Motor neuron (in vitro differentiated cells): Measurements from ENCODE around the gene ZAP70. TPM values are rescaled to one million over a fixed set of nuclear protein-coding genes. Genes with fewer than 3 reads are reported as not detected.

Experiments used
- ATAC-seq, 8 experiments: fragments of 200-7000 bp; cut with Tn5 transposase; replicated peaks in 6 of 8; 2 replicates each; pipeline ENCODE4 v1.8.0; 2021; ENCODE audit warnings: mild to moderate bottlenecking in 8 of 8, moderate library complexity in 8 of 8
- H3K27ac ChIP-seq, 2 donors: fragments of 250-450 bp; sonication (Bioruptor Pico); 2 replicates each; pipeline ENCODE4 v1.9.0; 2021; ENCODE audit warnings: antibody characterized with exemption in 2 of 2, mild to moderate bottlenecking in 2 of 2, moderate library complexity in 1 of 2
- H3K4me1 ChIP-seq, 2 donors: fragments of 250-450 bp; sonication (Bioruptor Pico); replicated peaks in 1 of 2; 2 replicates each; pipeline ENCODE4 v1.6.1; 2021; ENCODE audit warnings: antibody characterized with exemption in 2 of 2, mild to moderate bottlenecking in 2 of 2, moderate library complexity in 1 of 2
- H3K4me3 ChIP-seq, 5 donors: fragments of 250-450 bp; sonication (Bioruptor Pico); 2 replicates each; pipeline ENCODE4 v1.9.0; 2021; ENCODE audit warnings: antibody characterized with exemption in 5 of 5, mild to moderate bottlenecking in 5 of 5, moderate library complexity in 4 of 5
- WGBS, 10 experiments: fragments of 450-650 bp; shearing (Covaris generic); methylation state at CpG; one replicate each; pipeline ENCODE4 v1.0.0; 2022; 5-methylcytosine and 5-hydroxymethylcytosine counted together
- in situ Hi-C, 9 experiments: fragments of 400-800 bp; cut with MboI; loops; one replicate each; pipeline ENCODE4 v1.15.0; 2021; ENCODE audit warnings: low sequenced_read_pairs in 9 of 9, low pct_unique_long_range_greater_than_20kb in 2 of 9; ENCODE audit not compliant: unreplicated experiment in 9 of 9
- total RNA-seq, 8 experiments: library from RNA; unstranded; fragments of 300-600 nt; gene quantifications; 2 replicates each; pipeline versions ENCODE4 v1.2.3 to v1.2.4, GENCODE V29; 2022

Gene ZAP70
- total RNA-seq, 8 experiments from 2014 or later: 0.21 to 2.2 (median 0.61) TPM

DNA sequence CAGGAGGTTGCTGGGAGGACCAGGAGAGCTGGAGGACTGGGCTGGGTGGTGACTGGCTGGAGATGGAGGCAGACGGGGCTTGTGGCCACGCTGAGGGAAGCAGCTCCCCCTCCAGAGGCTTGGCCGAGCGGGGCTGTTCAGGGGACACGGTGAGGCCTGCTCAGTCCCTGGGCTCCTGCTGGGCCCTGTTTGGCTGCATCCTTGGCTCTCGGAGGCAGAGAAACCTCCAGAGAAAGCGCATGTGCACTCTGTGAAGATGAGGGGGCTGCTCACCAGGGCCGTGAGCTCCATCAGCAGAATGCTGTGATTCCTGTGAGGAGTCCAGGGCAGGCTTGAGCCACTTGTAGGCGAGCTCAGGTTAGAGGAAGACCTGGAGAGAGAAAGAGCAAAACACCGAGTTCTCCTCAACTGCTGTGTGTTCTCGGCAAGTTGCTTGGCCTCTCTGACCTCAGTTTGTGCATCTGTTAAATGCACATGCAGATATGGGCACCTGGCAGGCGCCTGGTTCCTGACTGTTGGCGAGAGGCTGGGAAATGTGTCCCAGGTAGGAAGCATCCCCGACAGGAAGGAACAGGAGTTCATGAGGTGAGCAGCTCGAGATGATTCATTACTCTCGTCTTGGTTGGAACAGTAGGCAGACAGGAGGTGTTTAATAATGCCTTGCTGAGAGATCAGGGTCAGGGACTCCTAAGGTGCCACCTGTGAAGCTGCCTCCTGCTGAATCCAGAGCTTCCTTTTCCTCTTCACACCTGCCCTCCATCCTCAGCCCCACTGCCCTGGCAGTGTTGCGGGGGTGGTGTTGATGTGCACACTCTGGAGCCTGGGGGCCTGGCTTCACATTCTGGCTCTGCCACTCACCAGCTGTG lies 941 bp downstream of the ZAP70 start:
- no peak overlapping the region for H3K27ac ChIP-seq
- WGBS, 10 experiments: 56 to 100% (median 83%) methylated on average over 1 to 5 of the region's 17 CpGs; no CpG with 5 or more reads in 3 of the 10 experiments
- ATAC-seq: no peak
- H3K4me3 ChIP-seq: no peak overlapping the region
- H3K4me1 ChIP-seq: no peaks in the 10 kb centered on the region
- in situ Hi-C loops: no loop called here

DNA sequence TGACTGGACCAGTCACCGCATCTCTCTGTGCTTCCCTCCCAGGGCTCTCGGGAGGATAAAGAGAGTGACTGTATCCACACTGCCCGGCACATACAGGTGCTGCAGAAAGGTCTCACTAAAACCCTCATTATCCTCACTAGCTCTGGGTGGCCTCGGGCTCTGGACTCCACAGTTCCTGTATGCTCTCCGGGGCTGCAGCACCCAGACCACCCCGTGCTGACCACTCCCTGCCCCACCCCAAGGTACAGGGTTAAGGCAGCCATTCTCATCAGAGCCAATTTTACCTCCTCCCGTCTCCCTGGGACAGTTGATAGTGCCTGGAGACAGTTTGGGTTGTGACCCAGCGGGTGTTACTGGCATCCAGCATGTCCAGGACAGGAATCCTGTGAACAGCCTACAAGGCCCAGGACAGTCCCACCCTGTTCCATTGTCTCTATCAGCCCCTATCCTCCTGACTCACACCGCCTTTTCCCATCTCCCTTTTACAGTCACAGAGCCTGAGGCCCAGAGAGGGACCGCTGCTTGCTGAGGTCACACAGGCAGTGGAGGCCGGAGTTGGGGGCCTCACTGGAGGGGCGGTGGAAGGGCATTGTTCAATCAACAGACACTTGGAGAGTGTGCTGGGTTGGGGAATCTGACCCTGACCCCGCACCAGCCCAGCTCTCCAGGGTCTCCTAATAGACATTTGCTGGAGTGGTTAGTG lies 1.7 kb downstream of the ZAP70 start:
- no peak overlapping the region for H3K27ac ChIP-seq
- peak in 1 of 8 experiments; percentile 40 for ATAC-seq
- 43 to 93% (median 84%) methylated on average over 2 to 8 of the region's 13 CpGs; no CpG with 5 or more reads in 4 of the 10 experiments for WGBS, 10 experiments
- in situ Hi-C loops: no loop called here
- no peak overlapping the region for H3K4me3 ChIP-seq
- H3K4me1 ChIP-seq: no peaks in the 10 kb centered on the region

DNA sequence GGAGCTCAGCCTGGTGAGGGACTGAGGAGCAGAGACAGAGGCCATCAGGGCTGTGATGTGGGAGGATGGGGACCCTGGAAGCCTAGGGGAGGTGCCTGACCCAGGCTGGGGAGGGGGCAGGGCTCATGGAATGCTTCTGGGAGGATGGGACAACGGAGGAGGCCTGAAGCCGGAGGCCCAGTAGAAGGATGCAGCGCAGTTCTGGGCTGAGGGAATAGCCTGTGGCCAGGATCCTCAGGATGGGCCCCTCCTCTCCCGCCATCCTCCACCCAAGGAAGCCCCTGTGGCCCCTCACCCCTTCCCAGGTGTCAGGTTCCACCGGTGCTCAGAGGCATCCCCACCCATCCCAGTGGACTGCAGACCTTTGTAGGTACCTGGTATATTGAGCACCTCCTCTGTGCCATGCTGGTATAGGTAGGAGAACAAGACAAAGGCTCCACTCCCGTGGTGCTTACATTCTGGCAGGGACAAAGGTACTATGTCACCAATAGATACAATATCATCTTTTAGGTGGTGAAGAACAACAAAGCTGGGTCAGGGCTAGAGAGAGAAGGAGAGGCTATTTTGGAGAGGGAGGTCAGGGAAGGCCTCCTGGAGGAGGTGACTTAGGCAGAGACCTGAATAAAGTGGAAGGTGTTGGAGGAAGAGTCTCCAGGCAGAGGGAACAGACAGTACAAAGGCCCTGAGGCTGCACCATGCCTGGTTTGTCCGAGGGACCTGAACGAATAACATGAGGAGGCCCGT lies 2.7 kb downstream of the ZAP70 start:
- peaks cover 2 to 7% of the 10 kb centered on the region in 2 donors for H3K4me1 ChIP-seq
- no peak overlapping the region for H3K27ac ChIP-seq
- in situ Hi-C loops: no loop called here
- WGBS, 10 experiments: 50 to 100% methylated on average over 1 of the region's 9 CpGs; no CpG with 5 or more reads in 8 of the 10 experiments
- ATAC-seq: no peak
- H3K4me3 ChIP-seq: no peak overlapping the region

DNA sequence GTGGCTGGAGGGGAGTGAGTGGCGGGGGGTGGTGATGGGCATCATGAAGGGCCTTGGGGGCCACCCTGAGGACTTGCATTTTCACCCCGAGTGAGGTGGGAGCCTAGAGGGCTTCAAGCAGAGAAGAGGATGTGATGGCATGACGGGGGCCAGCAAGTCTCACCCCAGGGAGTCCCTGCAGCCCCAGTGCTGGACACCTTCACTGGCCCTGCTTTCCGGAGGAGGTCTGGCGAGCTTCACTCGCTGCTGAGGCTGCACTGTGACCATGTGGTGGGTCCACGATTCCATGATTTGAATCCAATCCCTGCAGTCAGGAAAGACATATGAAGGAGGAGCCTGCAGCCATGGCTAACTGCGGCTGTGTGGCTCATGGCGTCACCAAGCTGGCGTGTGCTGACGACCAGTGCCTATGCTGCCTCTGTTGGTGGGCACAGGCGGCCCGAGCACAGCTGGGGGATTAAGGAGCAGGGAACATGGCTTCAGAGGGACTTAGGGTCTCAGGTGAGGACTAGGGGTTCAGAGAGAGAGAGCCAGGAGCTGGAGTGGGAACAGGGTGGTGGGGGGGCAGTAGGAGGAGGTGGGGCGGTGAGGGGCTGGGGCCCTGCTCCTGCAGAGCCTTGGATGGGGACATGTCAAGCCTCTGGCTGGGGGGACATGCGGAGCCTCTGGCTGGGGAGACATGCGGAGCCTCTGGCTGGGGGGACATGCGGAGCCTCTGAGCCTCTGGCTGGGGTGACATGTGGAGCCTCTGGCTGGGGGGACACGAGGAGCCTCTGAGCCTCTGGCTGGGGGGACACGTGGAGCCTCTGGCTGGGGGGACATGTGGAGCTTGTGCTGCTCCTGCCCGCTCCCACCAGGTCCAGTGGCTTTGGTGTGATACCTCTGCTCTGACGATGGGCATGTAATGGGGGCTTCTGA lies 3.6 kb downstream of the ZAP70 start:
- Histone ChIP-seq H3K4me3 (no peak overlapping the region), H3K4me1 (peaks cover 2 to 7% of the 10 kb centered on the region in 2 donors), H3K27ac (no peak overlapping the region)
- no peak for ATAC-seq
- in situ Hi-C loops: no loop called here
- 0 to 100% (median 80%) methylated on average over 1 to 3 of the region's 21 CpGs; no CpG with 5 or more reads in 5 of the 10 experiments for WGBS, 10 experiments

DNA sequence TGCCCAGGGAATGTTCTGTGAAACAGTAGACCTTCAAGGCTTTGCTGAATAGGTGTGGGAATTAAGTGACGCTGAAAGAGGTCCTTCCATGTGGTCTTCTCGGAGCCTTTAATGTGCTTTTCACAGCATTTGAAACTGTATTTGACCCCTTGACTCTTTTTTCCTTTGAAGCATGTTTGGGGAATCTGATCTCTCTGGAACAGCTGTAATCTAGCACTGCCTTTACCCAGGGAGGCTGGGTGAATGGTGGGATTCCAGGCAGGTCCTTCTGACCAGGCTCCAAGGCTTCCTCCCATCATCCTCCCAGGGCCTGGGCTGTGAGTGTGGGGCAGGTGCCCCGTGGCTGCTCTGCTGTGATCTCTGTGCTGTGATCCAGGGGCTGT lies 4.2 kb downstream of the ZAP70 start:
- no peak for ATAC-seq
- H3K4me1 ChIP-seq: peaks cover 2 to 7% of the 10 kb centered on the region in 2 donors
- in situ Hi-C loops: no loop called here
- H3K4me3 ChIP-seq: no peak overlapping the region
- 87 to 100% (median 100%) methylated on average over 1 to 2 of the region's 3 CpGs; no CpG with 5 or more reads in 7 of the 10 experiments for WGBS, 10 experiments
- no peak overlapping the region for H3K27ac ChIP-seq

DNA sequence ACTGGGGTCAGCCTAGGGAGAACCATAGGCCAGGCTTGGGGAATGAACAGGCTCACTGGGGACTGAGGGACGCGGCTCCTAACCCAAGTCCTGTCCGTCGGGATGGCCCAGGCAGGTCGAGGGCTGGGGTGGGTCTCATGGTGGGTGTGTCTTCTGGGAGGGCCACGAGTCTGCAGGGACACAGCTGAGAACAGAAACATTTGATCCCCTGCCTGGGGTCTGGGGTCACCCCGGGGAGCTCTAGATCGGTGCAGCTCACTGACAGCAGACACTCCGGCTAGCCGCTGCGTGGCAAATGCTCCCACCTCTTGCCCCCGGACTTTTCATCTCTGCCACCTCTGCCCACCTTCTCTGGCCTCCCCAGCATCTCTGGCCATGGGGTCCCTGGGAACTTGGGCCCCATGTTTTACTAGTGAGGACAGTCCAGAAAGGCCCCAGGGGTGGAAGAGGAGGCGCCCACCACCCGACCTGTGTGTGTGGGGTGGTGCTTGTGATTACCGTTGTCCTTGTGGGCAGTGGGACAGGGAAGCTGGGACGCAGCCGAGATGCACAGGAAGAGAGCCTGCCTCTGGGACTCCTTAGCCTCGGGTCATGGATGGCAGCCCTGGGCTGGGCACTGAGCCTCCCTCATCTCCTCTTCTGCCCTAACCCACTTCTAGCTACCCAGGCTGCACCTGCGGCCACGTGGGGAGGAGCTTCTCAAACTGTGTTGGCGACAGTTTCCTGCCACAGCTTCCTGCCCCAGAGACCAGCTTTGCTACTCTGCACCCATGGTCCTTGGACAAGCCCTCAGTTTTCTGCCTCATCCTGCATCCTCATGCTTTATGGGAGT lies 4.9 kb downstream of the ZAP70 start:
- H3K4me3 ChIP-seq: no peak overlapping the region
- peaks cover 2 to 7% of the 10 kb centered on the region in 2 donors for H3K4me1 ChIP-seq
- no peak overlapping the region for H3K27ac ChIP-seq
- 33 to 100% (median 85%) methylated on average over 1 to 10 of the region's 21 CpGs; no CpG with 5 or more reads in 5 of the 10 experiments for WGBS, 10 experiments
- no peak for ATAC-seq
- in situ Hi-C loops: no loop called here

DNA sequence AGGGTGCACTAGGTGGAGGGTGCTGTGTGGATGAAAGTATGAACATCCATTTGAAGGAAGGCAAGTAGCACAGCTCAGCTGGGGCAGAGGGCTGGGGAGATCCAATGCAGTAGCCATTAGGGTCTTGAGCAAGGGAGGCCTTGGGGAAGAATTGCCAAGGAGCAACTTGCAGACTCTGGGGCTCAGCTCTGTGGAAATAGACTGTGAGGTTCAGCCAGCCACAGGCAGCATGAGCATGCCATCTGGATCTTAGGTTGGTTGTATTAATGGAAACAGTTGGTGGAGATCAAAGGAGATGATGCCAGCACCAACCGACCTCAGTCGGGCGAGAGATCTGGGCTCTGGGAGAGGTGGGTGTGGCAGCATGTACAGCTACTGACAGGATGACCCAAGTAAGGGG lies 5.6 kb downstream of the ZAP70 start:
- ATAC-seq: no peak
- Histone ChIP-seq H3K4me1 (peaks cover 2 to 7% of the 10 kb centered on the region in 2 donors), H3K4me3 (no peak overlapping the region), H3K27ac (no peak overlapping the region)
- in situ Hi-C loops: no loop called here
- WGBS, 10 experiments: 60 to 80% methylated on average over 1 of the region's 3 CpGs; no CpG with 5 or more reads in 8 of the 10 experiments

DNA sequence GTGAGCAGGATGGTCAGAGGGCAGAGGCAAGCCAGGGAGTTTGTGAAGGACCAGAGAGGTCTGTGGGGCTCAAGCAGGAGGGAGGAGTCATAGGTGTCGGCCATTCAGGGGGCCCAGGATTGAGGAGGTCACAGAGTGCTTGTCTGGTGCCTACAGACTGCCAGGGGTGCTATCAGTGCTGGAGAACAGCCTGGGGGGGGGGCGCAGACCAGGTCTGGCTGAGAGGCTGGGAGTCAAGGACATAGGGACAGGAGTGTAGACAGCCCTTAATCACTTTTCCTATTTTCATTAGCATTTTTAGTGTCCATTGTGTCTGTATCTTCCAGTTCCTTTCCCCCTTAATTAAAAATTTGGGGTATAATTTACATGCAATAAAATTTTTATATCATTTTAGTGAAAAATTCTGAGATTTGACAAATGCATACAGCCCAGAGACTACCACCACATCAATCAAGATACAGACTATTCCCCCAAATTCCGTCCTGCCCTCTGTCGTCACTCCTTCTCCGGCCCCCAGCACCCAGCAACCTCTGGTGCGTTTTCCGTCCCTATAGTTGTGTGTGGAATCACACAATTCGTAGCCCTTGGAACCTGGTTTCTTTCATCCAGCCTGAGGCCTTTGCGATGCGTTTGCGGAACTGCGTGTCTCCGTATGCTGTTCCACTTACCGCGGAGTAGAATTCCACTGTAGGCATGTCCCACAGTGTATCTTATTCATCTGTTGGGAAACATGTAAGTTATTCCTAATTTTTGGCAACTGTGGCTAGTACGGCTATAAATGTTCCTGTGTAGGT lies 6.2 kb downstream of the ZAP70 start:
- in situ Hi-C loops: no loop called here
- no peak for ATAC-seq
- no peak overlapping the region for H3K27ac ChIP-seq
- H3K4me3 ChIP-seq: no peak overlapping the region
- peaks cover 2 to 7% of the 10 kb centered on the region in 2 donors for H3K4me1 ChIP-seq
- WGBS, 10 experiments: 87 to 100% (median 93%) methylated on average over 2 to 15 of the region's 16 CpGs

DNA sequence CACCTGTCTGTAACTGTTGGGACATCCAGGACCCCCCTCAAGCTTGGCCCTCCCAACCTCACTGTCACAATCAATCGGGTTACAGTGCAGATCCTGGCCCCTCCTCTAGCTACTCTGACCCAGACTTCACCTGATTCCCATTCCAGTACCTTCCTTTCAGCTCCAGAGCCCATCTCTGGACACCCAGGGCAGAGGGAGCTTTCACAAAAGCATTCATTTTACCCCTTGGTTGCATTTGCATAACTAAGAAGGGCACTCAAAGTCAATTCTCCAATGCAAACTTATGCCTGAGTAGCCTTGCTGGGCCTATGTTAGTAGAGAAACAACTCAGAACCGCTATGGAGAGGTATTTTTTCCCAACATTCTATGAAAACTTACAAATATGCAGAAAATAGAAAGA lies 7.4 kb downstream of the ZAP70 start:
- in situ Hi-C loops: no loop called here
- peak in 3 of 8 experiments; percentile 22 to 47 (median 42) for ATAC-seq
- H3K27ac ChIP-seq: no peak overlapping the region
- 0 to 50% (median 20%) methylated on average over 1 to 2 of the region's 2 CpGs; no CpG with 5 or more reads in 2 of the 10 experiments for WGBS, 10 experiments
- H3K4me3 ChIP-seq: no peak overlapping the region
- H3K4me1 ChIP-seq: peaks cover 2 to 7% of the 10 kb centered on the region in 2 donors

DNA sequence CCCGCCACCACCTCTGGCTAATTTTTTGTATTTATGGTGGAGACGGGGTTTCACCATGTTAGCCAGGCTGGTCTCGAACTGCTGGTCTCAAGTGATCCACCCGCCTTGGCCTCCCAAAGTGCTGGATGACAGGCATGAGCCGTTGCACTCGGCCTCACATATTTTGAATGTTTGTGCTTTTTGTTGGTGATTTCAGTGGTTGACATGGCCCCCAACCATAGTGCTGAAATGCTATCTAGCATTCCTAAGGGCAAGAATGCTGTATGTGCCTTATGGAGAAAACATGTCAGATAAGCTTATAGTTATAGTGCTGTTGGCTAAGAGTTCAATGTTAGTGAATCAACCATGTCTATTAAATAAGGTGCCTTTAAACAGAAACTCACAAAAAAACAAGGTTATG lies 8.9 kb downstream of the ZAP70 start:
- H3K27ac ChIP-seq: no peak overlapping the region
- H3K4me3 ChIP-seq: no peak overlapping the region
- H3K4me1 ChIP-seq: peaks cover 2 to 7% of the 10 kb centered on the region in 2 donors
- in situ Hi-C loops: no loop called here
- ATAC-seq: no peak
- WGBS, 10 experiments: 61 to 100% (median 96%) methylated on average over 1 to 5 of the region's 6 CpGs; no CpG with 5 or more reads in 5 of the 10 experiments
